GM19455 (cell line): Measurements from ENCODE around the gene ZDHHC24.
"Not testable (repeated sequence)": the region's sequence is repeated elsewhere in the genome, so short reads cannot be mapped to it uniquely, and the experiment has no call there.

Source experiments
- ATAC-seq: cut with Tn5 transposase; IDR thresholded peaks from one replicate; pipeline ENCODE4 v1.9.1; 2021; ENCODE audit not compliant: unreplicated experiment

ZDHHC24 gene, protein sequence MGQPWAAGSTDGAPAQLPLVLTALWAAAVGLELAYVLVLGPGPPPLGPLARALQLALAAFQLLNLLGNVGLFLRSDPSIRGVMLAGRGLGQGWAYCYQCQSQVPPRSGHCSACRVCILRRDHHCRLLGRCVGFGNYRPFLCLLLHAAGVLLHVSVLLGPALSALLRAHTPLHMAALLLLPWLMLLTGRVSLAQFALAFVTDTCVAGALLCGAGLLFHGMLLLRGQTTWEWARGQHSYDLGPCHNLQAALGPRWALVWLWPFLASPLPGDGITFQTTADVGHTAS

DNA sequence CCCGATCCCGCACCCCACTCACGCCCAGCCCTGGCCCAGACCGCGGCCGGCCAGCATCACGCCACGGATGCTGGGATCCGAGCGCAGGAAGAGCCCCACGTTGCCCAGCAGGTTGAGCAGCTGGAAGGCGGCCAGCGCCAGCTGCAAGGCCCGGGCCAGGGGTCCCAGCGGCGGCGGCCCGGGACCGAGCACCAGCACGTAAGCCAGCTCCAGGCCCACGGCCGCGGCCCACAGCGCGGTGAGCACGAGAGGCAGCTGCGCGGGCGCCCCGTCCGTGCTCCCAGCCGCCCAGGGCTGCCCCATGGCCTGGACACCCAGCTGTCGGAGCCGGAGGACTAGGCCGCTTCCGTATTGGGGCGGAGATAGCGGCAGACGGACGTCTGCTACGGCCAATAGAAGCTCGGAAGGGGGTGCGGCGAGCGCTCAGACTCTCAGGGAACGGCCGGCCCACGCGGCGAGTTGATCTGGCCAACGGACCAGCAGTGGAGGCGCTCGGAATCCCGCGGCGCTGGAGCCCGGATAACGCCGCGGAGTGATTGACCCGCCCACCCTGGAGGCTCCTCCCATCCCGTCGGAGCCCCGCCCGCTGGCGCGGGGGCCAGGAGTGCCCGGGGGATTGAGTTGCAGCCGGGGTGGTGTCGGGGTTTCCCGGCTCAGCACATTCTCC is at the start of gene ZDHHC24:
Gene ZDHHC24 (minus strand): TSS at position 348 of the 667 bp plus-strand sequence. CDS start 45 bp downstream, at position 303.
- peak; percentile 82 for ATAC-seq

DNA sequence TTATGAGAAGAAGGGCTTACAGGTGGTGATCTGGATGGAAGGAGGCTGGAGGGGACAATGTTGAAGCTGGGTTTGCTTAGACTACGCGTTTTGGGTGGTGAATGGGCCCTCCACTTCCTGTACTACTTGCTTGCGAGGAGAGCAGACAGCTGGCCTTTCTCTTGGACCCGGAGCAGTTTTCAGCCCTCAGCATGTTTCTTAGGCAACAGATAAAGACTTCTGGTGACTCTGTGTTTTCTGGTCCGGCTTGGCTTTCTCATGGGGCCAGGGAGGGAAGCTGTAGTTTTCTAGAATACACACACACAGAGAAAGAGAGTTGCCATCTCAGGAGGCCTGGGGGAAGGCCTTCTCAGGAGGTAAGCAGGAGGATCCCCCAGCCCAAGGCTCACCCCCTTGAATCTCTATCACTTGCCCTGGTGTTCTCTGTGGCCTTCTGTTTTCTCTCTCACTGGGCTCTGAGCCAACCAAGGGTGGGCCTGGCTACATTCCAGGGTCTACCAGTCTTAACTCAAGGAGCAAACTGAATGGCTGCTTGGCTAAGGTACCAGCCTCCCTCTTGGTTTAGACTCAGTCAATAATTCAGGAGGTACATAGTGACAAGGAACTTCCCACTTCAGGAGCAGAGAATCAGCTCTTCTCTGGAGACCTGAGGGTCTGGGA is 49.5 kb upstream of the ZDHHC24 start:
- ATAC-seq: no peak

GRCh38 chr11:66593650-66594049 is 47.8 kb upstream of the ZDHHC24 start:
- no peak for ATAC-seq

DNA sequence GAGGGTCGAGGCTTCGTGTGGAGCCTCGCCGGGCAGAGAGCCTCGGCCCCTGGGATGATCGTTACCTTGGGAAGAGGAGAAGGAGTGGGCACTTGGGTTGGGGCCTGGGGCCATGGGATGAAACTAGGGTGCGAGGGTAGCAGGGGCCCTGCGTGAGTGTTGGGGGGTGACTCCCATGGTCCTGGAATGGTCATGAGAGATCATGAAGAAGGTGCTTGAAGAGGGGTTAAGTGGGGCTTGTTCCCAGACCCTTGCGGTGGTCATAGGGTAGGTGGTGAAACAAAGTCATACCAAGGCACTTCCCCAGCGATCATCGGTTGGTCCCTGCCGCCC is 47.4 kb upstream of the ZDHHC24 start:
- no peak for ATAC-seq

DNA sequence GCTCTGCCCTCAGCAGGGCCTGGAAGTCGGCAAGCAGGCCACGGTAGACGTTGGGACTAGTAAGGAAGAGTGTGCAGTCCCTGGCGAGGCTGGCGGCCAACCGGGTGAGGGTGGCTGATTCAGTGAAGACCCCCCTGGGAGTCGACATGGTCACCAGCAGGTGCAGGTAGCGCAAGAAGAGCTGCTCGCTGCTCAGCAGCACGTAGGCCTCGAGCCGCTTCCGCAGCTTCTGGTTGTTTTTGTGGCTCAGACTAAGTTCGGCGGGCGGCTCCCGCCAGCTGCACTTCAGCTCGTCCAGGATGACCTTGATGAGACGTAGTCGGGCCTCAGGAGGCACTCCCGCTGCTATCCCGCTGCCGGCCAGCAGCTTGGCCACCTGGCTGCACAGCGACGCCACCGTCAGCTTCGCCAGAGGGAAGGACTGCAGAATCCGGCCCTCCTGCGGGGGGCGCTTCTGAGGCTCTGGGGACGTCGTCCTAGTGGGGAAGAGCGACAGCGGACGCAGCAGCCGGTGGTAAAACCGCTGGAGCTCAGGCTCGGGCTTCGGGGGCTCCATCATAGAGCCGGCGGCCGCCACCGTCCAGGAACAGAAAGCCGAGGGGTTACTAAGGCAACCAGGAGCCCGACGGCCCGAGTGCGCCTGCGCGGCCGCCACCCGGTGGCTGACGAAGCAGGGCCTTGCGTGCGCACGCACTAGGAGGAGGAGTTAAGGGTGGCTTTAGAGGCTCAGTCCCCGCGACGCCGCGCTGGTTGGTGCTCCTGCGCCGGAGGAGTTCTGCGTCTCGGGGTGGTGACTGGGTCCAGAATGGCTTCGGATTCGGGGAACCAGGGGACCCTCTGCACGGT is 46.8 kb upstream of the ZDHHC24 start, which contains the start of the genes CCDC87 and CCS:
Gene CCDC87 (minus strand): TSS at position 607 of the 846 bp plus-strand sequence. CDS start 48 bp downstream, at position 559.
Gene CCS (plus strand): TSS at position 729 of the 846 bp plus-strand sequence. CDS start 77 bp downstream, at position 806.
- ATAC-seq: peak; percentile 96

DNA sequence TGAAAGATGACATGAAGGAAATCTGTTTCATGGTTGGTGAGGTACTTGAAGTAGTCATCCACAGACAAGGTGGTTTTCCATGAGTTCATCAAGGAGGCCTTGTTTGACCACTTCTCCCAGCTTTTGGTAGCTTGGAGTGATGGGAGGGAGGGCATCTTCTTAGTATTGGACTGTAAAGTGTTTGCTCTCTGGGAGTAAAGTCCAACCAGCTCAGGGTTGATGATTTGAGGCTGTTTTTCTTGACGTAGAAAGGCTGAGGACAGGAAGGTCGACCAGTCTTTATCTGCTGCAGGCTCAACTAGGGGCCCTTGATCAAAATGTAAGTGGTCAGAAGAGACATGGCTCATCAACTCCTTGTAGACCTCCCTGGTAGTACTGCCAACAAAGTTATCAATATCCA is 45.3 kb upstream of the ZDHHC24 start:
- ATAC-seq: no peak

DNA sequence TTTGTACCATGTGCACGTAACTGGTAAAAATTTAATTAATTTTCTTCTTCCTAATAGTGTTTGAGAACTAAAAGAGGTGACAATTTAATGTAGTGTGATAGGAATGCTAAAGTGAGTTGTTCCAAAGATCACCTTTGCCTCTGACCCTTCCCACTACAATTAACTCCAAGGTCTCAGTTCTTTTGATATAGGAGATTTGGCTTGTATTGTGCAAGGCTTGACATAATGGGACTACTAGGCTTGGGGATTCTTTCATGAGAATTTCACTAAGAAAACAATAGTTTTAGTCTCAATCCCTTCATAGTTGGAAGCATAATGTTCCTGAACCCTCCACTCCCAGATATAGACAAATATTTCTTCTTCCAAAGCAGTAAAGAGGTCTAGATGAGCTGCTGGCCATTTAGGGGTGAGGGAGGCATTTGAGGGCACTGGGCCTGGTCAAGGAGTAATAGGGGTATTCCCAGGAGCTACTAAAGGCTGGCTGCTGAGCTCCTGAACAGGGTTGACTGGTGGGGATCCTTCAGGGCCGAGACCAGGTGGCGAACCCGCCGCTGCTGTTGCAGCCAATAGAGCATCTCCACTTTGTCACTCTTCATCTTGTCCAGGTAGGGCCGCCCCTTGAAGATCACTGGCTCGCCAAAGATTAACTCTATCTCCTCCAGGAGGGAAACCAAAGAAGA is 44.3 kb upstream of the ZDHHC24 start:
- no peak for ATAC-seq

DNA sequence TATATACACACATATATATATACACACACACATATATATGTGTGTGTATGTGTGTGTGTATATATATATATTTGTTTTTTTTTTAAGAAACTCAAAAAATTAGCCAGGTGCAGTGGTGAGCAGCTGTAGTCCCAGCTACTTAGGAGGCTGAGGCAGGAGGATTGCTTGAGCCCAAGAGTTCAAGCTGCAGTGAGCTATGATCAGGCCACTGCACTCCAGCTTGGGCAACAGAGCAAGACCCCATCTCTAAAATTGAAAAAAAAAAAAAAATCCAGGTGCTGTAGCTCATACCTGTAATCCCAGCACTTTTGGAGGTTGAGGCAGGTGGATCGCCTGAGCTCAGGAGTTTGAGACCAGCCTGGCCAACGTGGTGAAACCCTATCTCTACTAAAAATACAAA is 43.5 kb upstream of the ZDHHC24 start:
- not testable (repeated sequence) for ATAC-seq

DNA sequence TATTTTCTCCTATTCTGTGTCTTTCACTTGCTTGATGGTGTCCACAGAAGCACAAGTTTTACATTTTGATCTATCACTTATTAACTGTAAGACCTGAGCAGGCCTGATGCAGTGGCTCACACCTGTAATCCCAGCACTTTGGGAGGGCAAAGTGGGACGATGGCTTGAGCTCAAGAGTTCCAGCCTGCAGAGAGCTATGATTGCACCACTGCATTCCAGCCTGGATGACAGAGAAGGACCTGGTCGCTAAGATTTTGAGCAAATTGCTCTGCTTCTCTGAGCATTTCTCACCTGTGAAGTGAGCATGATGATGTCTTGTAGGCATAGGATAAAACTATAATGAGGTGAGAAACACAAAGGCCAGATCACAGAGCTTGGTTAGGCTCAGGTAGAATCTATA is 40.3 kb upstream of the ZDHHC24 start:
- no peak for ATAC-seq

DNA sequence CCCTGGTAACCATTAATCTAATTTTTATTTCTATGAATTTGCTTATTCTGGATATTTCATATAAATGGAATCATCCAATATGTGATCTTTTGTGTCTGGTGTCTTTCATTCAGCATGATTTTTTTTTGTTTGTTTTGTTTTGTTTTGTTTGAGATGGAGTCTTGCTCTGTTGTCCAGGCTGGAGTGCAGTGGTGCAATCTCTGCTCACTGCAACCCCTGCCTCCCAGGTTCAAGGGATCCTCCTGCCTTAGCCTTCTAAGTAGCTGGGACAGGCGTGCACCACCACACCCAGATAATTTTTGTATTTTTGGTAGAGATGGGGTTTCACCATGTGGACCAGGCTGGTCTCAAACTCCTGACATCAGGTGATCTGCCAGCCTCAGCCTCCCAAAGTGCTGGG is 39.6 kb upstream of the ZDHHC24 start:
- not testable (repeated sequence) for ATAC-seq

DNA sequence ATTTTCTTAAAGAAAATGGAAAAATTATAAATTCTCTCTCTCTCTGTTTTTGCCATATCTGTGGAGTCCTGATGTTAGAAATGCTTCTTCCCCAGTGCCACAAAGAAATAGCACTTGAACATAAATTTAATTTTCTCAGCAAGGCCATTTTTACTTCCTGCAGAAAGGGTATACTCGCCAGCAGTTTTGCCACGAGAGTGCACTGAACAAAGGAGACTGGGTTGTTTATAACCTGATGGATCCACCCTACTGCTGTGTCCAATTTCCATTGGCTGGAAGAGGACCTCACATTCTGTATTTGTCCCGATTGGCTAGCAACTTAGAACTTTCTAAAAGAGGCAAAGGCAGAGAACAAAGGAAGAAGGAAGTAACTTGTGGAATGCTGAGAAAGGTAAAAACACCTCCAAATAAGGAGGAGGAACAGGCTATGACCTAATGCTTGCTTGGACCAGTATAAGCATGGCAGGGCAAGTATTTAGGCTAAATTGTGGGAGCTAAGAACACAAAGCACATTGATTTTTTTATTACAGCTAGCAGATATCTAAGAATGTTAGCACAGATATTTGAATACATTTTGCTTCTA is 36.8 kb upstream of the ZDHHC24 start:
- not testable (repeated sequence) for ATAC-seq

DNA sequence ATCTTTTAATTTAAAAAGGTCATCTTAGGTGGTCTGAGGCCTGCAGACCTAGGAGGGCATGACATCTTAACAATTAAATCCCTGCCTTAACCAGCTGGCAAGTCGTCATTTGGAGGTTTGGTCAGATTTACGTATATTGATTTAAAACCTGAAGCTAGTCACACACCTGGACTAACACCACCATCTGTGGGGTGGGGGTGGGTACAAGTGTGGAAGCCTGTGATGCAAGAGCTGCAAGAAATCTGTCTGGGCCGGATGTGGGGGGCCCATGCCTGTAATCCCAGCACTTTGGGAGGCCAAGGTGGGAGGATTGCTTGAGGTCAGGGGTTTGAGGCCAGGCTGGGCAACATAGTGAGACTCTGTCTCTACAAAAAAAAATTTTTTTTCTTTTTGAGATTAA is 35.4 kb upstream of the ZDHHC24 start:
- ATAC-seq: no peak

DNA sequence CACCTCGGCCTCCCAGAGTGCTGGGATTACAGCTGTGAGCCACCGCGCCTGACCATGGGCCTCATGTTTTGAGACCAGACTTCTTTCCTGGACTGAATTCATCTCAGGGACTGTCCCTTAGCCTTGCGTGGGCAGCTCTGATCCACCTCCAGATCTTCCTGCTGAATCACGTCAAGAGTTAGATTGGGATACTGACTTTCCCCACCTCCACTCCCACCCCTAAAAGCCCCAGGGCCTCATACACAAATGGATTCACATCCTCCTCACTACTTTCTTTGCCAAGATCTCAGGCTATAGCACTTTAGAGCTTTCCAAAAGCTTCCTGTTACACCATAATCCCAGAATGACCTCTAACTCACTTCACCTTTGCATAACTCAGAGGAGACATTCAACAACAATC is 35.0 kb upstream of the ZDHHC24 start:
- no peak for ATAC-seq

GRCh38 chr11:66579017-66579606 is 33.3 kb upstream of the ZDHHC24 start:
- no peak for ATAC-seq

GRCh38 chr11:66570850-66571180 is 25.0 kb upstream of the ZDHHC24 start:
- ATAC-seq: no peak

DNA sequence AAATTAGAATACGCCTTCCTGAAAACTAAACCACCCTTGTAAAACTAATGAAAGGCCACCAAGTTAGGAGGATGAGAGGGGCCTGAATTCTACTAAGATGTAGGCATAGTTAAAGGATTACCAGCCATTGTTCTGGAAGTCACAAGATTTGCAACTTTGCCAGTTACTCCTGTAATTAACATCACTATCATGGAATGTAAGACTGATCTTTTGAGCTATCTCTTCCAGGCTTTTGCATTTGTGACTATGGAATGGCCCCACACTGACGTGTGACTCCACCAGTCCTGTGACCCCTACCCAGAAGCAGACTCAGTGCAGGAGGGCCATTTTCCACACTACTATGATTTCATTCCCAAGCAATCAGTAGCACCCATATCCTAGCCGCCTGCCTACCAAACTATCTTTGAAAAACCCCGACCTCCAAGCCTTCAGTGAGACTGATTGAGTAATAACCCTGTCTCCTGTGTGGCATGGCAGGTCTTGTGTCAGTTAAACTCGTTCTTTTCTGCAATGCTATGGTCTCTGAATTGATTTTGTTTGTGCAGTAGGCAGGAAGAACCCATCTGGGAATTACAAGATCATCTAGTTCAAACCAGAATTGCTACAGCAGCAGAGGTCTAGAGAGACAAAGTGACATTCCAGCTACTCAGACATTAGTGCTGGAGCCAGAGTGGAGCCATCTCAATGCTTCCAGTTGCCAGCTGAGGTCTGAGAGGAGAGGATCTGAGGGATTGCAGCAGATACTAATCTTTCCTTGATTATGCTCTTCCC is 24.4 kb upstream of the ZDHHC24 start:
- no peak for ATAC-seq

DNA sequence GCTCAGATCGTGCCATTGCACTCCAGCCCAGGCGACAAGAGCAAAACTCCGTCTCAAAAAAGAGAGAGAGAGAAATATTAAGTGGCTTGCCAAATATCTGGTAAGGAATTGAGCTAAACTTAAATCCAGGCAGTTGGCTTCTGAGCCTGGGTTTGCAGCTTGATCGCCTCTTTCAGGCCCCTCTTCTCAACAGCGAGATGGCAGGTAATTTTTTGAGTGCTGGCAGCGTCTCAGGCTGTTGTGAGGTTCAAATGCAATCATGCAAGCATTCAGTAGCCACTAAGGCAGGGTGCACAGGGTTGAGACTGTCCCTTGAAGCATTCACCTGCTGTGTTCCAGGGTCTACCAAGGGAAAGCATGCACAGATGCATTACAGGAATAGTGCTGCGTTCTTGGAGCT is 23.2 kb upstream of the ZDHHC24 start:
- ATAC-seq: no peak

- ATAC-seq: no peak
Measured at GRCh38 chr11:66568124-66568916, 22.5 kb upstream of the ZDHHC24 start, which contains the start of gene CTSF. Gene CTSF, minus strand, starts transcription at chr11:66568606. Its CDS starts 120 bp downstream, at chr11:66568486.
